ENCODE measurements around the gene DHH.

The DHH gene

DNA sequence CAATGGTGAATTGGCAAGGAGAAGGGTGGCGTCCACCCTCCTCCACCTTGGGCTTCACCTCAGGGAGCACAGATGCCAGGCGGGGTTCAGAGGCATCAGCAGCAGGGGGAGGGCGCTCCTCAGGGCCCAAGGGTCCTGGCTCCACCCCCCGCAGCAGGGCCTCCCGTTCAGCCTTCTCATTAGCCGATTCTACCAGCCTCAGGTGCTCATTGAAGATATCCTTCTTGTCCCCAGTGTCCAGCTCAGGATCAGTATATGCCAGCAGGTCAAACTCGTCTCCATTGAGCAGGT, 56.7 kb downstream of the DHH start:
- TF ChIP-seq, protein P1, sequence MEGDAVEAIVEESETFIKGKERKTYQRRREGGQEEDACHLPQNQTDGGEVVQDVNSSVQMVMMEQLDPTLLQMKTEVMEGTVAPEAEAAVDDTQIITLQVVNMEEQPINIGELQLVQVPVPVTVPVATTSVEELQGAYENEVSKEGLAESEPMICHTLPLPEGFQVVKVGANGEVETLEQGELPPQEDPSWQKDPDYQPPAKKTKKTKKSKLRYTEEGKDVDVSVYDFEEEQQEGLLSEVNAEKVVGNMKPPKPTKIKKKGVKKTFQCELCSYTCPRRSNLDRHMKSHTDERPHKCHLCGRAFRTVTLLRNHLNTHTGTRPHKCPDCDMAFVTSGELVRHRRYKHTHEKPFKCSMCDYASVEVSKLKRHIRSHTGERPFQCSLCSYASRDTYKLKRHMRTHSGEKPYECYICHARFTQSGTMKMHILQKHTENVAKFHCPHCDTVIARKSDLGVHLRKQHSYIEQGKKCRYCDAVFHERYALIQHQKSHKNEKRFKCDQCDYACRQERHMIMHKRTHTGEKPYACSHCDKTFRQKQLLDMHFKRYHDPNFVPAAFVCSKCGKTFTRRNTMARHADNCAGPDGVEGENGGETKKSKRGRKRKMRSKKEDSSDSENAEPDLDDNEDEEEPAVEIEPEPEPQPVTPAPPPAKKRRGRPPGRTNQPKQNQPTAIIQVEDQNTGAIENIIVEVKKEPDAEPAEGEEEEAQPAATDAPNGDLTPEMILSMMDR (IDR thresholded peaks at IDR 0.05; ENCODE audit: low read depth, low read length, missing control alignments) = no peak
- no peak overlapping the region for H3K4me3 ChIP-seq (ENCODE audit: low read depth, low read length)
- DNase-seq (ENCODE audit: low read depth) = no peak

DNA sequence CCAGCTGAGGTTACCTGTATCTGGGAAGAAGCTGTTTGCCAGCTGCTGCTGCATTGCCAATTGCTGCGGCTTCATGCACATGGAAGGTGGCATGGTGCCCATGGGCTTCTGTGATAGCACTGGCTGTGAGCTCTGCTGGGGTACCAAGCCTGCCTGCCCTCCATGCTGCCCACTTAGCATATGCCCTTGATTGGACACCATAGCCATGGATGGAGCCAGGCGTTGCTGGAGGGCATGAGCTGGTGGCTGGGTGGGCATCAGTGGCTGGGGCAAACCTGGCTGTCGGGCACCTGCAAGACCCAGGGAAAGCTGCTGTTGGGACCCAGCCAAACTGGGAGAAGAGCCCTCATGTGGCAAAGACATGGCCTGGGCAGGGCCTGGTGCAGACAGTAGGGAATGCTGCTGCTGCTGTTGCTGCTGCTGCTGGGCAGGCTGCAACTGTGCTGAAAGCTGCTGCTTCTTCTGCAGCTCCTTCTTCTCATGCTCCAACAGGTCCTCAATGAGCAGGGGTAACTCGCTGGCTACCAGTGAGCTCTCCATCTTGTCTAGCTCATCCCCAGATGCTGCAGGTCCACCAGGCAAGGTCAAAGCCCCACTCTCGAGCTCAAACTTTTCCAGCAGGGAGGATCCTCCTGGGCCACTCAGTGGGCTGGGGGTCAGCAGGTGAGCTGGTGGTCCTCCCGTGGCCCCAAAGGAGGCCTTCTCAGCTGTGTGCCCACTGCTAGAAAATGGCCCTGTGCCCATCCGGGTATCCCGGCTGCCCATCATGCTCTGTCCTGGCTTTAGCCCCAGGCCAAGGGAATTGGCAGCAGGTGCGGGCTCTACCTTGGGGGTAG, 57.3 kb downstream of the DHH start:
- no peak for DNase-seq (ENCODE audit: low read depth)

More for the DNA sequence above, 57.3 kb downstream of the DHH start:
- TF ChIP-seq, protein P1 (IDR thresholded peaks at IDR 0.05; ENCODE audit: low read depth, low read length, missing control alignments) = no peak
- no peak overlapping the region for H3K4me3 ChIP-seq (ENCODE audit: low read depth, low read length)

Data from GM12864 (cell line).